Coronary artery (tissue), 2 donors: ENCODE results near the gene VPS8.

ENCODE experiments used
- DNase-seq: peaks from one replicate; pipeline ENCODE4 v3.0.0-alpha.2; 2017; ENCODE audit warnings: low spot score
- H3K27ac ChIP-seq, 2 donors: fragments of 200-600 bp; sonication (generic); one replicate each; pipeline ENCODE4 v1.5.1; 2016 to 2019
- H3K4me3 ChIP-seq: fragments of 200-600 bp; sonication (generic); 2 replicates; pipeline ENCODE4 v1.5.1; 2016; ENCODE audit warnings: mild to moderate bottlenecking, moderate library complexity
- CTCF ChIP-seq: fragments of 200-600 bp; sonication (generic); IDR thresholded peaks from one replicate; pipeline ENCODE4 v1.5.1; 2019; ENCODE audit warnings: antibody characterized with exemption

Gene VPS8

GRCh38 chr3:184805351-184806038 is 6.5 kb upstream of the VPS8 start:
- no peak for TF ChIP-seq CTCF
- Histone ChIP-seq H3K4me3 (no peak overlapping the region), H3K27ac (peak overlapping the region in 1 of 2 donors; percentile 31)
- no peak for DNase-seq

- no peak overlapping the region for H3K27ac ChIP-seq
- no peak for TF ChIP-seq CTCF
- DNase-seq: no peak
- no peak overlapping the region for H3K4me3 ChIP-seq
Observed at GRCh38 chr3:184806567-184807271, 5.2 kb upstream of the VPS8 start.

GRCh38 chr3:184807549-184807948 is 4.4 kb upstream of the VPS8 start:
- DNase-seq: no peak

GRCh38 chr3:184808021-184808420 is 3.9 kb upstream of the VPS8 start:
- Histone ChIP-seq H3K4me3 (no peak overlapping the region), H3K27ac (no peak overlapping the region)
- no peak for TF ChIP-seq CTCF
- DNase-seq: no peak

More at GRCh38 chr3:184807549-184807948, 4.4 kb upstream of the VPS8 start:
- no peak for TF ChIP-seq CTCF
- no peak overlapping the region for H3K27ac ChIP-seq
- no peak overlapping the region for H3K4me3 ChIP-seq

- Histone ChIP-seq H3K4me3 (no peak overlapping the region), H3K27ac (no peak overlapping the region)
- no peak for TF ChIP-seq CTCF
- no peak for DNase-seq
Observed at GRCh38 chr3:184810146-184810545, 1.8 kb upstream of the VPS8 start.

- no peak for DNase-seq
- Histone ChIP-seq H3K4me3 (no peak overlapping the region), H3K27ac (no peak overlapping the region)
- no peak for TF ChIP-seq CTCF
Observed at GRCh38 chr3:184811034-184811433, 932 bp upstream of the VPS8 start.

- TF ChIP-seq CTCF: no peak
- Histone ChIP-seq H3K4me3 (peak overlapping the region; percentile 82), H3K27ac (peak overlapping the region in 1 of 2 donors; percentile 80)
- no peak for DNase-seq
Observed at GRCh38 chr3:184811663-184811998, 335 bp upstream of the VPS8 start.
